SK-N-MC (cell line): ENCODE results near the gene WWTR1.

Experiments used
- DNase-seq: peaks from one replicate; pipeline ENCODE4 v3.0.0-alpha.2; 2011; ENCODE audit warnings: low read depth, low spot score
- H3K27ac ChIP-seq: fragments of 200-600 bp; sonication (generic); 2 replicates; pipeline ENCODE4 v1.5.1; 2016; ENCODE audit warnings: mixed run types
- H3K36me3 ChIP-seq: fragments of 200-600 bp; sonication (generic); 2 replicates; pipeline ENCODE4 v1.6.1; 2017; ENCODE audit warnings: antibody characterized with exemption, low read length, mixed read lengths; ENCODE audit not compliant: insufficient read depth
- H3K4me3 ChIP-seq: fragments of 200-600 bp; sonication (generic); 2 replicates; pipeline ENCODE4 v1.5.1; 2016
- H3K9ac ChIP-seq: fragments of 200-600 bp; sonication (generic); 2 replicates; pipeline ENCODE4 v1.8.0; 2017; ENCODE audit warnings: mixed run types, mixed read lengths; ENCODE audit not compliant: insufficient read length
- H3K9me3 ChIP-seq: fragments of 200-600 bp; sonication (generic); 2 replicates; pipeline ENCODE4 v1.6.1; 2017; ENCODE audit warnings: low read depth, mild to moderate bottlenecking, antibody characterized with exemption, low read length, moderate library complexity, mixed read lengths
- EZH2 ChIP-seq: fragments of 200-600 bp; sonication (generic); IDR thresholded peaks from one replicate; pipeline ENCODE4 v1.6.1; 2017; ENCODE audit warnings: antibody characterized with exemption
- FOXP2 ChIP-seq: optimal IDR thresholded peaks from 2 replicates; pipeline ENCODE3; 2011; ENCODE audit warnings: mild to moderate bottlenecking, moderate library complexity; ENCODE audit not compliant: insufficient read depth; ENCODE audit errors: extremely low read length, control extremely low read depth
- POLR2AphosphoS5 ChIP-seq: IDR thresholded peaks from 2 replicates; pipeline ENCODE4 v1.6.1; 2012; ENCODE audit warnings: mild to moderate bottlenecking, low read depth, low read length, borderline replicate concordance

The WWTR1 gene

DNA sequence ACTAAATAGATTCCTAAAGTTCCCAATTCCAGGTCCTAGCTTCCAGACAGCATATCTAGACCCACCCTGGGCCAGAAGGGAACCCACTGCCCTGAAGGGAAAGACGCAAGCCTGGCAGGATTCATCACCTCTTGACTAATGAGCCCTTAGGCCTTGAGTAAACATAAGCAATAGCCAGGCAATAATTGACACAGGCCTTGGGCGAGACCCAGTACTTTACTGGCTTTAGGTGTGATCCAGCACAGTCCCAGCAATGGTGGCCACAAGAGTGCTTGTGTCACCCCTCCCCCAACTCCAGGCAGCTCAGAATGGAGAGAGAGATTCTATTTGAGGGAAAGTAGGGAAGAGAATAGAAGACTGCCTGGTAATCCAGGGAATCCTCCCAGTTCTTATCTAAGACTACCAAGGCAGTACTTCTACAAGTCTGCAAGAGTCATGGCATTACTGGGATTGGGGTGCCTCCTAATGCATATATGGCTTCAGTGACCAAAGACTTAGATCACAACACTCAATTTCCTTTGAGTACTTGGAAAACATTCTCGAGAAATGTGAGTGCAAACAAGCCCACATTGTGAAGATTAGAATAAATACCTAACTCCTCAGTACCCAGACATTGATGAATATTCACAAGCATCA lies 30.4 kb upstream of the WWTR1 start:
- Histone ChIP-seq H3K9ac (no peak overlapping the region), H3K27ac (no peak overlapping the region), H3K36me3 (no peaks in the 10 kb centered on the region), H3K9me3 (peaks cover 2% of the 10 kb centered on the region; the same call in 1 of the 2 replicates), H3K4me3 (no peak overlapping the region)
- no peak for DNase-seq
- no peak for TF ChIP-seq EZH2
- no peak for TF ChIP-seq POLR2AphosphoS5
- no peak for TF ChIP-seq FOXP2

DNA sequence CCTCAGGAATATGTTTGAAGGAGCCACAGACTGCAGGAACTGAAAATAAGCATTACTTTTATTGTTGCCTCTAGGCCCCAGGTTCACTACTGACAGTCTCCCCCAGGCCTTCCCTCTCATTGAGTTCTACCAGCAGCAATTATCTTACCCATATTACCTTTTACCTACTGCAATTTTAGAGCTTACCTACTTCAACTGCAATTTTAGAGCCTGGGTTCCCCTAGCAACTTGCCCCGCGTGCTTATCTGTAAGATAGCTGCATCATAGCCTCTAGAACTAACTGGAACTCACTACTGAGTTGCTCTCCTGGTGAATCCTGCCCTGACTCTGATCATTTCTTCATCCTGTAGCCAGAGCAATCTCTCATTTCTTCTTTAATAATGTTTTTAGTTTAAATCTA lies 29.2 kb upstream of the WWTR1 start:
- Histone ChIP-seq H3K4me3 (no peak overlapping the region), H3K27ac (no peak overlapping the region), H3K36me3 (no peaks in the 10 kb centered on the region), H3K9me3 (no peaks in the 10 kb centered on the region), H3K9ac (no peak overlapping the region)
- TF ChIP-seq EZH2 (no peak), FOXP2 (no peak), POLR2AphosphoS5 (no peak)
- no peak for DNase-seq

DNA sequence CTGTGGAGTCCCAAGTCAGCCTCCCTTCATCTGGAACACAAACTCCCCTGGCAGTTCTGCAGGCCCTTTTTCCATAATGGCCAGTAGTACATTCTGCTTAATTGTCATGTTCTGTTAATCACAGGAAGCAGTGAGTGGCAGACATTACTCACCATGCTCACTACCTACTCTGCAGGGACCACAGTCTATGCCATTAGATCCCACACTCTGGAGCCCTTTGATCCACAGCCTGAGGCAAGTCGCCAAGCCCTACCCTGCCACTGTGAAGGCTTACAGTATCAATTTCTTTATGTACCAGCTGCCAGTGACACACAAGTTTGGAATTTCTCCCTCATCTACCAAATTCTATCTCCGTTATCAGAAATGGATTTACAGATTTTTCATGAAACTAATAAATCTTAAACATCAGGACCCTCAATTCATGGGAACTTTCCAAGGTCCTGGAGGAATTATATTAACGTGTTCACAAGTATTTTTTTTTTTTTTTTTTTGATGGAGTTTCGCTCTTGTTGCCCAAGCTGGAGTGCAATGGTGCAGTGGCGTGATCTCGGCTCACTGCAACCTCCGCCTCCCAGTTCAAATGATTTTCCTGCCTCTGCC lies 20.6 kb upstream of the WWTR1 start:
- DNase-seq: no peak
- Histone ChIP-seq H3K4me3 (no peak overlapping the region), H3K9me3 (no peaks in the 10 kb centered on the region), H3K9ac (no peak overlapping the region), H3K36me3 (no peaks in the 10 kb centered on the region), H3K27ac (no peak overlapping the region)
- TF ChIP-seq FOXP2 (no peak), POLR2AphosphoS5 (no peak), EZH2 (no peak)

DNA sequence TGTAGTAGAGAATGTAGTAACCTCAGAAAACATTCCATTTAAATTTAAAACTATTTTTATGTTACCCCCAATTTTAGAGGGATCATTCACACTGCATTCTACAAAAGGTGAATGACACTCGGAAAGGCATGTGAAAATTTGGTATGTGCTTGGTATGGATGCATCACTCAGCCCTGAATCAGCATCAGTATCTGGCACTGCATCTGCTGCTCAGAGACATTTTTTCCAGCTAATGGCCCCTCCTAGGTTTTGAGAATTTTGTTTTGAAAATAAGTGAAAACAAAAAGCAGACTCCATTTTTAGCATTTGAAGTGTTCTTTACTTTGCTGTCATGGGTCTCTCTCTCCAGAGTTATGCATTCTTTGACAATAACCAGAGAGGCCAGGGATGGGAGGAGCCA lies 15.6 kb upstream of the WWTR1 start:
- TF ChIP-seq EZH2 (no peak), FOXP2 (no peak), POLR2AphosphoS5 (no peak)

GRCh38 chr3:149670742-149671492 lies 13.1 kb upstream of the WWTR1 start:
- Histone ChIP-seq H3K36me3 (no peaks in the 10 kb centered on the region), H3K9me3 (no peaks in the 10 kb centered on the region), H3K9ac (no peak overlapping the region), H3K27ac (no peak overlapping the region), H3K4me3 (no peak overlapping the region)
- no peak for TF ChIP-seq POLR2AphosphoS5
- TF ChIP-seq EZH2: no peak
- no peak for TF ChIP-seq FOXP2
- no peak for DNase-seq

More for the DNA sequence above, 15.6 kb upstream of the WWTR1 start:
- Histone ChIP-seq H3K36me3 (no peaks in the 10 kb centered on the region), H3K27ac (no peak overlapping the region), H3K4me3 (no peak overlapping the region), H3K9ac (no peak overlapping the region), H3K9me3 (no peaks in the 10 kb centered on the region)
- DNase-seq: no peak

GRCh38 chr3:149667576-149667975 lies 9.8 kb upstream of the WWTR1 start:
- H3K4me3 ChIP-seq: no peak overlapping the region
- TF ChIP-seq FOXP2: no peak
- no peak for TF ChIP-seq EZH2
- TF ChIP-seq POLR2AphosphoS5: no peak
- DNase-seq: no peak

DNA sequence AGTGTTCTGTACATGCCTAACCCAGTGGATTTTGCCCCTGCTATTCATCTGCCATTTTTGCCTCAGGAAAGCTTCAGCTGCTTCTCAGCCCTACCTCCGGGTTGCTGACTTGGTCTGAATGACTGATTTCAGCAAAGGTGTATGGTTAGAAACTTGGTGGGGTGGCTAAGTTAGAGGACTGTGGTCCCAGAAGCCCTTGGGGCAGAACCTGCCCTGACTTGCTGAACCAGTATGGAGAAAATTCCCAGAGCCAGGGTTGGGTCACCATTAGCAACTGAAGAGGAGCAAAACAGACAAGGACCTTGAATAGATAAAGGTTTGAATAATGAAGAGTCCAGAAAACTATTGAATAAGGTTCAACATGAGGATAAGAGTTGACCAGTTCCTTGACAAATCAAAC lies 6.1 kb upstream of the WWTR1 start:
- no peaks in the 10 kb centered on the region for H3K36me3 ChIP-seq
- TF ChIP-seq FOXP2 (no peak), POLR2AphosphoS5 (no peak), EZH2 (no peak)
- H3K9me3 ChIP-seq: no peaks in the 10 kb centered on the region
- no peak overlapping the region for H3K4me3 ChIP-seq
- no peak overlapping the region for H3K9ac ChIP-seq
- H3K27ac ChIP-seq: no peak overlapping the region
- no peak for DNase-seq

More at GRCh38 chr3:149667576-149667975, 9.8 kb upstream of the WWTR1 start:
- Histone ChIP-seq H3K9me3 (no peaks in the 10 kb centered on the region), H3K36me3 (no peaks in the 10 kb centered on the region), H3K27ac (no peak overlapping the region), H3K9ac (no peak overlapping the region)

DNA sequence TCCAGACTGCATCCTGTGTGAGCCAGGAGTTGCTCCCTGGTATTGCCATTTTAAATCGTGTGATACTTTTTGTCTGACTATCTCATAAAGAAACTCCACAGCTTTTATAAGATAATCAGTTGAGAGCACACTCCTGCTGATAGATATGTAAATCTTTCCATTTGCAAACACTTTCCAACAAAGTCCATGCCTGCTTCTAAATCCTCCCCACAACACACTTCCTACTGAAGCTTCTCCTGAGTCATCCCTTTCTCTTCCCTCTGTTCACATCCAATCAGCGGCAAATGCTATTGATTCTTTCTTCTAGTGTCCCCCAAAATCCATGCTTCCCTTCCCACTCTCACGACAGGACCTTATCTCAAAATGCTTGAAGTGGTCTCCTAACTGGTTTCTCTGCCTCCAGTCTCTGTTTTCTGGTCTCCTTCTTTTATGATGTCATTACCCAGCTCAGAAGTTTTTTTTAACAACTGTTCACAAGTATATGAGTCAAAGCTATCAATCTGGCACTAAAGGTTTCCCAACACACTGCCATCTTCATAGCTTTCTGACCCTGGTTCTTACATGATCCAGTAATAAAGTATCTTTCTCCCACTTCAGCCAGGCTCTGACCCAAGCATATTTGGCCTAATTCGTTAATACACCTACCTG lies 4.5 kb upstream of the WWTR1 start:
- no peak overlapping the region for H3K4me3 ChIP-seq
- peak overlapping the region; percentile 77; the same call in 1 of the 2 replicates for H3K27ac ChIP-seq
- no peak for TF ChIP-seq POLR2AphosphoS5
- no peak for TF ChIP-seq EZH2
- no peak for TF ChIP-seq FOXP2
- DNase-seq: no peak
- no peaks in the 10 kb centered on the region for H3K36me3 ChIP-seq
- H3K9ac ChIP-seq: no peak overlapping the region
- H3K9me3 ChIP-seq: no peaks in the 10 kb centered on the region
